Fibroblast of skin of back (primary cell): ENCODE measurements around the gene ATAD1.
A peak's percentile ranks its signal among the peaks of the same experiment; 100 is the strongest.

Experiments used
- DNase-seq: peaks from one replicate; pipeline ENCODE4 v3.0.0-alpha.2; 2013

The ATAD1 gene

GRCh38 chr10:87713707-87714106 is 104.3 kb downstream of the ATAD1 start:
- no peak for DNase-seq

GRCh38 chr10:87712913-87713616 is 105.0 kb downstream of the ATAD1 start:
- DNase-seq = no peak

- no peak for DNase-seq
These were observed 110.8 kb downstream of the ATAD1 start for GRCh38 chr10:87707254-87707653.

- no peak for DNase-seq
These were observed 111.3 kb downstream of the ATAD1 start for GRCh38 chr10:87706731-87707130.

- DNase-seq = peak; percentile 49
These were observed 112.7 kb downstream of the ATAD1 start for GRCh38 chr10:87705339-87705738.

GRCh38 chr10:87703771-87704170 is 114.3 kb downstream of the ATAD1 start:
- DNase-seq = no peak

- DNase-seq = no peak
These were observed 115.1 kb downstream of the ATAD1 start for GRCh38 chr10:87702973-87703294.

GRCh38 chr10:87702260-87702972 is 115.6 kb downstream of the ATAD1 start:
- no peak for DNase-seq
